HepG2 (cell line): ENCODE measurements around the gene CCDC93. TPM values are rescaled to one million over a fixed set of nuclear protein-coding genes. Genes with fewer than 3 reads are reported as not detected.

Experiments
- ATAC-seq: fragments of 200-7000 bp; cut with Tn5 transposase; 3 replicates; pipeline ENCODE4 v1.9.1; 2020; ENCODE audit warnings: mild to moderate bottlenecking, moderate library complexity
- BruUV-seq: library from RNA; stranded (reverse); fragments of 400-500 nt; replicated peaks from 2 replicates; lab custom pipeline; 2021; lab: Mats Ljungman, UMichigan
- CTCF ChIA-PET: fragments of 300-600 bp; formaldehyde crosslinking; extraction: SDS; loops from one replicate; lab custom pipeline; 2021; ENCODE audit warnings: low total read pairs, inconsistent platforms, low intra/inter-chr PET ratio; lab: Yijun Ruan, JAX
- POLR2A ChIA-PET: fragments of 350-600 bp; sonication (Branson Sonifier 250); formaldehyde crosslinking; loops from one replicate; lab custom pipeline; 2020; ENCODE audit warnings: antibody characterized with exemption, inconsistent platforms; lab: Yijun Ruan, JAX
- DNase-seq: peaks from one replicate; pipeline ENCODE4 v3.0.0-alpha.2; 2015; ENCODE audit warnings: low spot score
- FAIRE-seq: peaks from 3 replicates; lab custom pipeline; 2011; peaks lifted over from hg19 to GRCh38; lab: Jason Lieb, UNC
- H2AFZ ChIP-seq: one replicate; pipeline ENCODE4 v1.6.1; 2011; ENCODE audit warnings: low read length, inconsistent platforms
- H3K27ac ChIP-seq: fragments of 300-600 bp; 3 replicates; pipeline ENCODE4 v1.8.0; 2011; ENCODE audit warnings: mixed run types, mild to moderate bottlenecking, mixed read lengths, low read length, inconsistent platforms; ENCODE audit not compliant: insufficient read depth; ENCODE audit errors: extremely low read length
- H3K27me3 ChIP-seq, 2 experiments: fragments of 200-600 bp in 1 of 2; 2 replicates in 1 of 2; 3 replicates in 1 of 2; pipeline versions ENCODE4 v1.6.0 to v1.8.0; 2011; ENCODE audit warnings: low read length in 2 of 2, mild to moderate bottlenecking in 2 of 2, moderate library complexity in 2 of 2, inconsistent platforms in 1 of 2; ENCODE audit not compliant: insufficient read depth in 2 of 2, control insufficient read depth in 1 of 2
- H3K36me3 ChIP-seq, 2 experiments: fragments of 200-600 bp in 1 of 2; replicated peaks in 1 of 2; 2 replicates in 1 of 2; 3 replicates in 1 of 2; pipeline versions ENCODE4 v1.5.1 to v1.8.0; 2011; ENCODE audit warnings: low read length in 2 of 2, inconsistent platforms in 1 of 2; ENCODE audit not compliant: insufficient read depth in 2 of 2, control insufficient read depth in 1 of 2
- H3K4me1 ChIP-seq: 2 replicates; pipeline ENCODE4 v1.5.1; 2012; ENCODE audit warnings: low read length, inconsistent platforms; ENCODE audit not compliant: insufficient read depth
- H3K4me2 ChIP-seq: 2 replicates; pipeline ENCODE4 v1.6.0; 2011; ENCODE audit warnings: low read depth, low read length, inconsistent platforms
- H3K4me3 ChIP-seq, 3 experiments: fragments of 200-600 bp in 1 of 3; sonication (generic), shearing (Covaris generic) in 1 of 3; replicated peaks in 1 of 3; 2 replicates each; pipeline ENCODE4 v1.5.1; 2011 to 2016; ENCODE audit warnings: low read length in 3 of 3, inconsistent platforms in 2 of 3, low read depth in 2 of 3, mild to moderate bottlenecking in 2 of 3, control low read depth in 1 of 3, mixed read lengths in 1 of 3; ENCODE audit not compliant: insufficient read depth in 1 of 3
- H3K79me2 ChIP-seq: one replicate; pipeline ENCODE4 v1.6.1; 2011; ENCODE audit warnings: low read length, inconsistent platforms; ENCODE audit not compliant: insufficient read depth
- H3K9ac ChIP-seq: 2 replicates; pipeline ENCODE4 v1.6.0; 2011; ENCODE audit warnings: mild to moderate bottlenecking, low read depth, low read length, inconsistent platforms; ENCODE audit not compliant: insufficient read depth
- H3K9me3 ChIP-seq: 2 replicates; pipeline ENCODE4 v1.5.1; 2012; ENCODE audit warnings: mild to moderate bottlenecking, low read length
- H4K20me1 ChIP-seq: 2 replicates; pipeline ENCODE4 v1.6.0; 2011; ENCODE audit warnings: inconsistent platforms, mild to moderate bottlenecking, low read length, moderate library complexity; ENCODE audit not compliant: insufficient read depth
- ATF4 ChIP-seq, 2 experiments: fragments of 450-650 bp in 1 of 2; sonication (generic) in 1 of 2; formaldehyde crosslinking; IDR thresholded peaks; 2 replicates each; pipeline versions ENCODE4 v1.5.0 to v1.8.0; 2020 to 2022; ENCODE audit warnings: mild to moderate bottlenecking in 1 of 2, missing genetic modification reagents in 1 of 2
- CBFB ChIP-seq: sonication (generic); formaldehyde crosslinking; IDR thresholded peaks from 2 replicates; pipeline ENCODE4 v1.4.0; 2020; ENCODE audit warnings: missing genetic modification reagents
- ISL2 ChIP-seq: sonication (generic); formaldehyde crosslinking; IDR thresholded peaks from 2 replicates; pipeline ENCODE4 v1.5.0; 2020; ENCODE audit warnings: missing genetic modification reagents
- PRPF4 ChIP-seq: fragments of 200-400 bp; formaldehyde crosslinking; IDR thresholded peaks from 2 replicates; pipeline ENCODE4 v1.6.1; 2016; ENCODE audit warnings: low read length, low read depth; ENCODE audit not compliant: poor library complexity, severe bottlenecking
- SALL1 ChIP-seq: sonication (generic); formaldehyde crosslinking; IDR thresholded peaks from 2 replicates; pipeline ENCODE4 v1.8.0; 2022; ENCODE audit warnings: mild to moderate bottlenecking, missing genetic modification reagents
- SP140L ChIP-seq: sonication (generic); formaldehyde crosslinking; IDR thresholded peaks from 2 replicates; pipeline ENCODE4 v1.4.0; 2020; ENCODE audit warnings: missing genetic modification reagents, borderline replicate concordance
- THRA ChIP-seq: sonication (generic); formaldehyde crosslinking; IDR thresholded peaks from 2 replicates; pipeline ENCODE4 v1.4.0; 2020; ENCODE audit warnings: missing genetic modification reagents, borderline replicate concordance
- ZNF232 ChIP-seq: sonication (generic); formaldehyde crosslinking; IDR thresholded peaks from 2 replicates; pipeline ENCODE4 v1.4.0; 2020; ENCODE audit warnings: missing genetic modification reagents, borderline replicate concordance
- ZNF543 ChIP-seq: sonication (generic); formaldehyde crosslinking; IDR thresholded peaks from 2 replicates; pipeline ENCODE4 v1.4.0; 2020; ENCODE audit warnings: mild to moderate bottlenecking, missing genetic modification reagents
- whole genome bisulfite sequencing: methylation state at CpG from one replicate; pipeline ENCODE4 v1.1.6; 2017; ENCODE audit warnings: low lambda C conversion rate; 5-methylcytosine and 5-hydroxymethylcytosine counted together
- in situ Hi-C: cut with HindIII; loops from 2 replicates; pipeline ENCODE4 v1.10.0; 2017; ENCODE audit warnings: low pct_unique_long_range_greater_than_20kb; ENCODE audit not compliant: extremely low pct_ligation_motif_present
- intact Hi-C: fragments of 100-400 bp; cut with micrococcal nuclease; formaldehyde crosslinking; loops from one replicate; pipeline ENCODE4 v1.10.0; 2022; ENCODE audit not compliant: unreplicated experiment
- polyA plus RNA-seq, 8 experiments: library from polyadenylated mRNA; depleted of rRNA in 3 of 8; stranded (reverse) in 7 of 8; unstranded in 1 of 8; fragments of >200 nt; fragmentation: Illumina TruSeq in 4 of 8; extraction: Trizol in 4 of 8; gene quantifications; 2 replicates each; pipeline versions ENCODE4 v1.2.1 to v1.2.3, GENCODE V29; 2011 to 2016; ENCODE audit warnings: low read depth in 4 of 8, missing spikeins in 1 of 8, mixed read lengths in 1 of 8; ENCODE audit not compliant: insufficient read depth in 1 of 8
- total RNA-seq, 5 experiments: library from RNA; depleted of rRNA; stranded (reverse); fragments of >200 nt; fragmentation: Illumina TruSeq; extraction: Trizol; gene quantifications; 2 replicates each; pipeline ENCODE4 v1.2.3, GENCODE V29; 2016; ENCODE audit warnings: low read depth in 1 of 5
- TF ChIP-seq, protein P1 (sequence below): sonication (generic); formaldehyde crosslinking; IDR thresholded peaks from 2 replicates; pipeline ENCODE4 v1.4.0; 2020; ENCODE audit warnings: missing genetic modification reagents

The CCDC93 gene
- total and polyA plus RNA-seq, 2 of the 13 experiments (the other 11 are each of a cell fraction or from before 2014, with no cell fraction given) = 37.2 to 53.2 TPM

GRCh38 chr2:117997872-117998454, 15.9 kb downstream of the CCDC93 start (continued):
- TF ChIP-seq ATF4 (CRISPR knock-in tag; IDR thresholded peaks at IDR 0.05) (no peak), ISL2 (no peak), ZNF543 (no peak), ZNF232 (no peak), CBFB (no peak)
- TF ChIP-seq, protein P1, sequence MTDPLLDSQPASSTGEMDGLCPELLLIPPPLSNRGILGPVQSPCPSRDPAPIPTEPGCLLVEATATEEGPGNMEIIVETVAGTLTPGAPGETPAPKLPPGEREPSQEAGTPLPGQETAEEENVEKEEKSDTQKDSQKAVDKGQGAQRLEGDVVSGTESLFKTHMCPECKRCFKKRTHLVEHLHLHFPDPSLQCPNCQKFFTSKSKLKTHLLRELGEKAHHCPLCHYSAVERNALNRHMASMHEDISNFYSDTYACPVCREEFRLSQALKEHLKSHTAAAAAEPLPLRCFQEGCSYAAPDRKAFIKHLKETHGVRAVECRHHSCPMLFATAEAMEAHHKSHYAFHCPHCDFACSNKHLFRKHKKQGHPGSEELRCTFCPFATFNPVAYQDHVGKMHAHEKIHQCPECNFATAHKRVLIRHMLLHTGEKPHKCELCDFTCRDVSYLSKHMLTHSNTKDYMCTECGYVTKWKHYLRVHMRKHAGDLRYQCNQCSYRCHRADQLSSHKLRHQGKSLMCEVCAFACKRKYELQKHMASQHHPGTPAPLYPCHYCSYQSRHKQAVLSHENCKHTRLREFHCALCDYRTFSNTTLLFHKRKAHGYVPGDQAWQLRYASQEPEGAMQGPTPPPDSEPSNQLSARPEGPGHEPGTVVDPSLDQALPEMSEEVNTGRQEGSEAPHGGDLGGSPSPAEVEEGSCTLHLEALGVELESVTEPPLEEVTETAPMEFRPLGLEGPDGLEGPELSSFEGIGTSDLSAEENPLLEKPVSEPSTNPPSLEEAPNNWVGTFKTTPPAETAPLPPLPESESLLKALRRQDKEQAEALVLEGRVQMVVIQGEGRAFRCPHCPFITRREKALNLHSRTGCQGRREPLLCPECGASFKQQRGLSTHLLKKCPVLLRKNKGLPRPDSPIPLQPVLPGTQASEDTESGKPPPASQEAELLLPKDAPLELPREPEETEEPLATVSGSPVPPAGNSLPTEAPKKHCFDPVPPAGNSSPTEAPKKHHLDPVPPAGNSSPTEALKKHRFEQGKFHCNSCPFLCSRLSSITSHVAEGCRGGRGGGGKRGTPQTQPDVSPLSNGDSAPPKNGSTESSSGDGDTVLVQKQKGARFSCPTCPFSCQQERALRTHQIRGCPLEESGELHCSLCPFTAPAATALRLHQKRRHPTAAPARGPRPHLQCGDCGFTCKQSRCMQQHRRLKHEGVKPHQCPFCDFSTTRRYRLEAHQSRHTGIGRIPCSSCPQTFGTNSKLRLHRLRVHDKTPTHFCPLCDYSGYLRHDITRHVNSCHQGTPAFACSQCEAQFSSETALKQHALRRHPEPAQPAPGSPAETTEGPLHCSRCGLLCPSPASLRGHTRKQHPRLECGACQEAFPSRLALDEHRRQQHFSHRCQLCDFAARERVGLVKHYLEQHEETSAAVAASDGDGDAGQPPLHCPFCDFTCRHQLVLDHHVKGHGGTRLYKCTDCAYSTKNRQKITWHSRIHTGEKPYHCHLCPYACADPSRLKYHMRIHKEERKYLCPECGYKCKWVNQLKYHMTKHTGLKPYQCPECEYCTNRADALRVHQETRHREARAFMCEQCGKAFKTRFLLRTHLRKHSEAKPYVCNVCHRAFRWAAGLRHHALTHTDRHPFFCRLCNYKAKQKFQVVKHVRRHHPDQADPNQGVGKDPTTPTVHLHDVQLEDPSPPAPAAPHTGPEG (CRISPR knock-in tag) = no peak

DNA sequence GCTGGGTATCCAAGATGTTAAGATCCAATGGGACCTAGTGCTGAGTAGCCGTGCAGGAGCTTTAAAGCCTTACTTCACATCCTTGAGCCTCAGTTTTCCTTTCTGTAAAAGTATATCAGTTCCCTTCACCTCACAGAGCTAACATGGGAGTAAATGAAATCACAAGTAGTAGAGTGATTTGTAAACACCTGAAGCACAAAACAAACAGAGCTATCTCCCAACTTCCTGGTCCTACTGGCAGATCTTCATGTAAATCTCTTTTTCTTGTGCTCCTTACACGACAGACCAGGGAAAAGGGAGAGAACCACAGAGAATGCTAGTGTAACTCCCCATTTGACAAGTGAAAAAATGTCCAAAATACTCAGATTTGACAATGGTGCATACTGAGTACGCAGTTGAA, 17.3 kb downstream of the CCDC93 start:
- FAIRE-seq = no peak
- CTCF ChIA-PET = no interaction called here
- ATAC-seq = no peak

More for the DNA sequence above, 17.3 kb downstream of the CCDC93 start:
- Histone ChIP-seq H3K27ac (no peak overlapping the region), H3K9ac (no peak overlapping the region), H3K4me3 (no peak overlapping the region), H4K20me1 (no peaks in the 10 kb centered on the region), H3K4me2 (no peak overlapping the region), H2AFZ (no peak overlapping the region), H3K9me3 (no peaks in the 10 kb centered on the region), H3K79me2 (no peaks in the 10 kb centered on the region), H3K27me3 (no peaks in the 10 kb centered on the region), H3K36me3 (peaks cover 36 to 89% of the 10 kb centered on the region in 2 experiments), H3K4me1 (no peaks in the 10 kb centered on the region)
- TF ChIP-seq THRA (CRISPR knock-in tag) (no peak), PRPF4 (no peak), SALL1 (CRISPR knock-in tag) (no peak), SP140L (CRISPR knock-in tag) (no peak)
- in situ Hi-C loops = no loop called here
- WGBS = 93% methylated on average over 3 of the region's 3 CpGs
- POLR2A ChIA-PET = no interaction called here
- DNase-seq = no peak
- BruUV-seq = no TSS peak
- intact Hi-C loops = no loop called here
